Measurements from ENCODE around the gene KLK2.

DNA sequence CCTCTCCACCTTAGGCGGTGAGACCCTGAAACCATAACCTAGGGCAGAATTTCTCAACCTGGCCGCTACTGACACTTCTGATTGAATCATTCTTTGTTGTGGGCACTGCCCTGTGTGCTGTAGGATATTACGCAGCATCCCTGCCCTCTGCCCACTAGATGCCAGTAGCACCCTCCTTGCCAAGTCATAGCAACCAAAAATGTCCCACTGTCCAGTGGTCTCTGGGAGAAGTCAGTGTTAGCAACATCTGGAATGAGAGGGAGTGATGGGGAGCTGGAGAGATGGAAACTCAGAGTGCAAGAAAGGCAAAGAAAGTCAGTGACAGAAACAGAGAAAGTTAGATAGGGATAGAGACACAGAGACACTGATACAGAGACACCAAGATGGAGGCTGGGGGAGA lies 24.4 kb downstream of the KLK2 start:
- TF ChIP-seq, protein P1, sequence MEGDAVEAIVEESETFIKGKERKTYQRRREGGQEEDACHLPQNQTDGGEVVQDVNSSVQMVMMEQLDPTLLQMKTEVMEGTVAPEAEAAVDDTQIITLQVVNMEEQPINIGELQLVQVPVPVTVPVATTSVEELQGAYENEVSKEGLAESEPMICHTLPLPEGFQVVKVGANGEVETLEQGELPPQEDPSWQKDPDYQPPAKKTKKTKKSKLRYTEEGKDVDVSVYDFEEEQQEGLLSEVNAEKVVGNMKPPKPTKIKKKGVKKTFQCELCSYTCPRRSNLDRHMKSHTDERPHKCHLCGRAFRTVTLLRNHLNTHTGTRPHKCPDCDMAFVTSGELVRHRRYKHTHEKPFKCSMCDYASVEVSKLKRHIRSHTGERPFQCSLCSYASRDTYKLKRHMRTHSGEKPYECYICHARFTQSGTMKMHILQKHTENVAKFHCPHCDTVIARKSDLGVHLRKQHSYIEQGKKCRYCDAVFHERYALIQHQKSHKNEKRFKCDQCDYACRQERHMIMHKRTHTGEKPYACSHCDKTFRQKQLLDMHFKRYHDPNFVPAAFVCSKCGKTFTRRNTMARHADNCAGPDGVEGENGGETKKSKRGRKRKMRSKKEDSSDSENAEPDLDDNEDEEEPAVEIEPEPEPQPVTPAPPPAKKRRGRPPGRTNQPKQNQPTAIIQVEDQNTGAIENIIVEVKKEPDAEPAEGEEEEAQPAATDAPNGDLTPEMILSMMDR (IDR thresholded peaks at IDR 0.05), result no peak
- no peak for TF ChIP-seq POLR2A (IDR thresholded peaks at IDR 0.05)

Data from prostate gland (tissue), 2 donors.